CD14-positive monocyte (primary cell): ENCODE results near the gene NDUFA13. TPM values are rescaled to one million over a fixed set of nuclear protein-coding genes. Genes with fewer than 3 reads are reported as not detected.

Experiments
- DNase-seq, 3 donors: peaks; one replicate each; pipeline ENCODE4 v3.0.0-alpha.2; 2011 to 2022
- H2AFZ ChIP-seq: 2 replicates; pipeline ENCODE4 v1.6.0; 2012; ENCODE audit warnings: mild to moderate bottlenecking, low read depth, low read length, inconsistent platforms; ENCODE audit not compliant: insufficient read depth, poor library complexity, severe bottlenecking
- H3K27ac ChIP-seq, 2 donors: 1 replicate in 1 of 2; 2 replicates in 1 of 2; pipeline ENCODE4 v1.5.1; 2012 to 2013; ENCODE audit warnings: low read length in 2 of 2, control low read depth in 1 of 2, inconsistent platforms in 1 of 2, low read depth in 1 of 2, mild to moderate bottlenecking in 1 of 2
- H3K27me3 ChIP-seq, 2 donors: one replicate each; pipeline versions ENCODE4 v1.6.0 to v1.6.1; 2011 to 2013; ENCODE audit warnings: low read length in 2 of 2; ENCODE audit not compliant: control insufficient read depth in 2 of 2, insufficient read depth in 2 of 2
- H3K36me3 ChIP-seq, 2 donors: replicated peaks in 1 of 2; 1 replicate in 1 of 2; 2 replicates in 1 of 2; pipeline versions ENCODE4 v1.5.1 to v1.6.1; 2012 to 2013; ENCODE audit warnings: low read length in 2 of 2, control low read depth in 1 of 2, inconsistent platforms in 1 of 2, mild to moderate bottlenecking in 1 of 2; ENCODE audit not compliant: insufficient read depth in 2 of 2, control insufficient read depth in 1 of 2
- H3K4me1 ChIP-seq, 2 donors: 1 replicate in 1 of 2; 2 replicates in 1 of 2; pipeline versions ENCODE4 v1.5.1 to v1.6.1; 2012 to 2013; ENCODE audit warnings: low read length in 2 of 2, control low read depth in 1 of 2, inconsistent platforms in 1 of 2, mild to moderate bottlenecking in 1 of 2, moderate library complexity in 1 of 2; ENCODE audit not compliant: insufficient read depth in 2 of 2, control insufficient read depth in 1 of 2
- H3K4me2 ChIP-seq: replicated peaks from 2 replicates; pipeline ENCODE3; 2012; ENCODE audit warnings: low read length, moderate library complexity, mild to moderate bottlenecking; ENCODE audit not compliant: poor library complexity, severe bottlenecking; ENCODE audit errors: extremely low read depth
- H3K4me3 ChIP-seq, 3 experiments: fragments of 200-600 bp in 1 of 3; sonication (generic) in 1 of 3; replicated peaks in 1 of 3; 1 replicate in 2 of 3; 2 replicates in 1 of 3; pipeline ENCODE4 v1.5.1; 2011 to 2013; ENCODE audit warnings: low read length in 3 of 3, mild to moderate bottlenecking in 3 of 3, control low read depth in 2 of 3, low read depth in 2 of 3, inconsistent platforms in 1 of 3, moderate library complexity in 1 of 3
- H3K79me2 ChIP-seq: 2 replicates; pipeline ENCODE4 v1.6.0; 2012; ENCODE audit warnings: mild to moderate bottlenecking, control low read depth, inconsistent platforms, low read length, moderate library complexity; ENCODE audit not compliant: insufficient read depth
- H3K9ac ChIP-seq: 2 replicates; pipeline ENCODE4 v1.6.0; 2017; ENCODE audit warnings: low read length, mild to moderate bottlenecking; ENCODE audit not compliant: insufficient read depth, poor library complexity, severe bottlenecking
- H3K9me3 ChIP-seq, 2 donors: replicated peaks in 1 of 2; 1 replicate in 1 of 2; 2 replicates in 1 of 2; pipeline versions ENCODE4 v1.5.1 to v1.6.1; 2012 to 2013; ENCODE audit warnings: low read length in 2 of 2, control low read depth in 1 of 2; ENCODE audit not compliant: control insufficient read depth in 1 of 2, insufficient read depth in 1 of 2
- H4K20me1 ChIP-seq: 2 replicates; pipeline ENCODE4 v1.6.0; 2012; ENCODE audit warnings: mild to moderate bottlenecking, low read length, control low read depth, moderate library complexity; ENCODE audit not compliant: insufficient read depth
- H3K27ac Mint-ChIP-seq, 7 donors: one replicate each; pipeline ENCODE4 v1.8.0; 2020; ENCODE audit warnings: mild to moderate bottlenecking in 7 of 7, mixed read lengths in 7 of 7, moderate library complexity in 6 of 7, inconsistent platforms in 2 of 7
- H3K27me3 Mint-ChIP-seq, 3 donors: one replicate each; pipeline ENCODE4 v1.8.0; 2021 to 2022; ENCODE audit warnings: low read depth in 3 of 3, mild to moderate bottlenecking in 3 of 3, mixed read lengths in 3 of 3, moderate library complexity in 3 of 3, inconsistent platforms in 1 of 3
- H3K36me3 Mint-ChIP-seq, 2 donors: one replicate each; pipeline ENCODE4 v1.8.0; 2020; ENCODE audit warnings: mixed read lengths in 2 of 2, inconsistent platforms in 1 of 2, mild to moderate bottlenecking in 1 of 2
- H3K4me1 Mint-ChIP-seq: one replicate; pipeline ENCODE4 v1.8.0; 2020; ENCODE audit warnings: mild to moderate bottlenecking, mixed read lengths
- H3K4me3 Mint-ChIP-seq, 2 donors: one replicate each; pipeline ENCODE4 v1.8.0; 2020; ENCODE audit warnings: mild to moderate bottlenecking in 2 of 2, mixed read lengths in 2 of 2, moderate library complexity in 1 of 2
- H3K9me3 Mint-ChIP-seq, 7 donors: one replicate each; pipeline ENCODE4 v1.8.0; 2020 to 2022; ENCODE audit warnings: mixed read lengths in 7 of 7, mild to moderate bottlenecking in 6 of 7, moderate library complexity in 6 of 7, inconsistent platforms in 2 of 7
- WGBS: methylation state at CpG from one replicate; pipeline ENCODE4 v1.1.5; 2013; ENCODE audit warnings: missing lambda C conversion rate; ENCODE audit not compliant: insufficient coverage; 5-methylcytosine and 5-hydroxymethylcytosine counted together
- intact Hi-C, 2 donors: fragments of 100-400 bp; cut with micrococcal nuclease; formaldehyde crosslinking; loops; one replicate each; pipeline versions ENCODE4 v1.15.0 to v1.15.1; 2023
- polyA plus RNA-seq, 3 donors: library from polyadenylated mRNA; depleted of rRNA in 1 of 3; unstranded in 2 of 3; stranded (reverse) in 1 of 3; fragments of 300-500 nt in 2 of 3; fragments of >200 nt in 1 of 3; fragmentation: Illumina TruSeq in 2 of 3; gene quantifications; 1 replicate in 2 of 3; 2 replicates in 1 of 3; pipeline ENCODE4 v1.2.3, GENCODE V29; 2012 to 2021
- TF ChIP-seq, protein P1 (sequence below): fragments of 200-600 bp; IDR thresholded peaks from one replicate; pipeline ENCODE4 v1.8.0; 2022; ENCODE audit warnings: antibody characterized with exemption, mild to moderate bottlenecking

NDUFA13 gene
- polyA plus RNA-seq, 3 donors, result 86.7 to 433 (median 361) TPM

DNA sequence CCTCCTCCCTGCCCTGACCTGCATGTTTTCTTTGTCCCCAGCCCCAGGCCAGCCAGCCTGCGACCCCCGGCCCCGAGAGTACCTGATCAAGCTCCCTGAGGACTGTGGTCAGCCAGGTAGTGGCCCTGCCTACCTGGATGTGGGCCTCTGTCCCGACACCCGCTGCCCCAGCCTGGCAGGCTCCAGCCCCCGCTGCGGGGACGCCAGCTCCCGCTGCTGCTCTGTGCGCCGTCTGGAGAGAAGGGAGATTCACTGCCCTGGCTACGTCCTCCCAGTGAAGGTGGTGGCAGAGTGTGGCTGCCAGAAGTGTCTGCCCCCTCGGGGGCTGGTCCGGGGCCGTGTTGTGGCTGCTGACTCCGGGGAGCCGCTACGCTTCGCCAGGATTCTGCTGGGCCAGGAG lies 27.6 kb downstream of the NDUFA13 start:
- no peak for DNase-seq
- Histone ChIP-seq H2AFZ (no peak overlapping the region), H3K4me1 (peaks cover 32 to 33% of the 10 kb centered on the region in 2 donors), H3K27me3 (peaks cover 4 to 23% of the 10 kb centered on the region in 2 donors), H3K79me2 (no peaks in the 10 kb centered on the region), H3K9ac (no peak overlapping the region), H3K4me3 (no peak overlapping the region), H3K36me3 (no peaks in the 10 kb centered on the region), H4K20me1 (no peaks in the 10 kb centered on the region), H3K4me2 (no peak overlapping the region), H3K9me3 (peaks cover 11 to 23% of the 10 kb centered on the region in 2 donors), H3K27ac (no peak overlapping the region)
- peaks cover 21 to 34% (median 27%) of the 10 kb centered on the region in 3 donors for H3K27me3 Mint-ChIP-seq
- peaks cover 6 to 32% (median 12%) of the 10 kb centered on the region in 7 donors for H3K9me3 Mint-ChIP-seq
- TF ChIP-seq, protein P1, sequence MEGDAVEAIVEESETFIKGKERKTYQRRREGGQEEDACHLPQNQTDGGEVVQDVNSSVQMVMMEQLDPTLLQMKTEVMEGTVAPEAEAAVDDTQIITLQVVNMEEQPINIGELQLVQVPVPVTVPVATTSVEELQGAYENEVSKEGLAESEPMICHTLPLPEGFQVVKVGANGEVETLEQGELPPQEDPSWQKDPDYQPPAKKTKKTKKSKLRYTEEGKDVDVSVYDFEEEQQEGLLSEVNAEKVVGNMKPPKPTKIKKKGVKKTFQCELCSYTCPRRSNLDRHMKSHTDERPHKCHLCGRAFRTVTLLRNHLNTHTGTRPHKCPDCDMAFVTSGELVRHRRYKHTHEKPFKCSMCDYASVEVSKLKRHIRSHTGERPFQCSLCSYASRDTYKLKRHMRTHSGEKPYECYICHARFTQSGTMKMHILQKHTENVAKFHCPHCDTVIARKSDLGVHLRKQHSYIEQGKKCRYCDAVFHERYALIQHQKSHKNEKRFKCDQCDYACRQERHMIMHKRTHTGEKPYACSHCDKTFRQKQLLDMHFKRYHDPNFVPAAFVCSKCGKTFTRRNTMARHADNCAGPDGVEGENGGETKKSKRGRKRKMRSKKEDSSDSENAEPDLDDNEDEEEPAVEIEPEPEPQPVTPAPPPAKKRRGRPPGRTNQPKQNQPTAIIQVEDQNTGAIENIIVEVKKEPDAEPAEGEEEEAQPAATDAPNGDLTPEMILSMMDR, result no peak
- no peak overlapping the region for H3K4me3 Mint-ChIP-seq
- 91% methylated on average over 15 of the region's 19 CpGs for WGBS
- no peaks in the 10 kb centered on the region for H3K36me3 Mint-ChIP-seq
- peaks cover 25% of the 10 kb centered on the region for H3K4me1 Mint-ChIP-seq
- H3K27ac Mint-ChIP-seq, result peak overlapping the region in 4 of 7 donors; percentile 15 to 80 (median 42)
- intact Hi-C loops, result no loop called here

DNA sequence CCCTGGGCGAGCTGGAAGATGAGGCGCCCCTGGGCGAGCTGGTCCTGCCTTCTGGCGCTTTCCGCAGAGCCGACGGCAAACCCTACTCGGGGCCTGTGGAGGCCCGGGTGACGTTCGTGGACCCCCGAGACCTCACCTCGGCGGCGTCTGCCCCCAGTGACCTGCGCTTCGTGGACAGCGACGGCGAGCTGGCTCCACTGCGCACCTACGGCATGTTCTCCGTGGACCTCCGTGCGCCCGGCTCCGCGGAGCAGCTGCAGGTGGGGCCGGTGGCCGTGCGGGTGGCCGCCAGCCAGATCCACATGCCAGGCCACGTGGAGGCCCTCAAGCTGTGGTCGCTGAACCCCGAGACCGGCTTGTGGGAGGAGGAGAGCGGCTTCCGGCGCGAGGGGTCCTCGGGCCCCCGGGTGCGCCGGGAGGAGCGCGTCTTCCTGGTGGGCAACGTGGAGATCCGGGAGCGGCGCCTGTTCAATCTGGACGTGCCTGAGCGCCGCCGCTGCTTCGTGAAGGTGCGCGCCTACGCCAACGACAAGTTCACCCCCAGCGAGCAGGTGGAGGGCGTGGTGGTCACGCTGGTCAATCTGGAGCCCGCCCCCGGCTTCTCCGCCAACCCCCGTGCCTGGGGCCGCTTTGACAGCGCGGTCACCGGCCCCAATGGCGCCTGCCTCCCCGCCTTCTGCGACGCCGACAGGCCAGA lies 28.4 kb downstream of the NDUFA13 start:
- WGBS, result 92% methylated on average over 67 of the region's 75 CpGs
- H3K27ac ChIP-seq, result no peak overlapping the region
- H3K4me2 ChIP-seq, result no peak overlapping the region
- Mint-ChIP-seq H3K9me3 (peaks cover 8 to 29% (median 9%) of the 10 kb centered on the region in 7 donors), H3K4me1 (peaks cover 28% of the 10 kb centered on the region), H3K27me3 (peaks cover 14 to 28% (median 19%) of the 10 kb centered on the region in 3 donors), H3K4me3 (no peak overlapping the region), H3K36me3 (no peaks in the 10 kb centered on the region), H3K27ac (no peak overlapping the region)
- peaks cover 0 to 16% of the 10 kb centered on the region in 2 donors for H3K27me3 ChIP-seq
- no peaks in the 10 kb centered on the region for H3K79me2 ChIP-seq
- H3K9ac ChIP-seq, result no peak overlapping the region
- H3K9me3 ChIP-seq, result peaks cover 6 to 23% of the 10 kb centered on the region in 2 donors
- intact Hi-C loops, result no loop called here
- no peak overlapping the region for H3K4me3 ChIP-seq
- no peaks in the 10 kb centered on the region for H4K20me1 ChIP-seq
- DNase-seq, result no peak
- TF ChIP-seq, protein P1, result no peak
- H2AFZ ChIP-seq, result no peak overlapping the region
- no peaks in the 10 kb centered on the region for H3K36me3 ChIP-seq
- peaks cover 30 to 31% of the 10 kb centered on the region in 2 donors for H3K4me1 ChIP-seq
